Naive B cell (primary cell): ENCODE measurements around the gene PRKCE. TPM values are rescaled to one million over a fixed set of nuclear protein-coding genes. Genes with fewer than 3 reads are reported as not detected.

Source experiments
- polyA plus RNA-seq, 6 donors: library from polyadenylated mRNA; unstranded; fragments of 300-500 nt; fragmentation: Illumina TruSeq; gene quantifications; one replicate each; pipeline ENCODE4 v1.2.3, GENCODE V29; 2021; ENCODE audit warnings: low read depth in 6 of 6

Gene PRKCE
- polyA plus RNA-seq, 6 donors from 2014 or later, result 14.8 to 33.3 (median 23.2) TPM

Other genes with a start within 250 kb of the PRKCE start
- gene SRBD1, start 40.4 kb upstream of the PRKCE start, polyA plus RNA-seq, result 10 to 100 TPM; 11.6 to 20.0 (median 15.1) TPM